ENCODE data around the gene ADRA2A. TPM values are rescaled to one million over a fixed set of nuclear protein-coding genes. Genes with fewer than 3 reads are reported as not detected.

The ADRA2A gene
- total and polyA plus RNA-seq, 7 experiments from 2014 or later, result 0.22 TPM; not detected in 6

GRCh38 chr10:111077785-111078504, 1.1 kb downstream of the ADRA2A start:
- DNase-seq (peak in 2 of 9 donors; percentile 1 to 8), ATAC-seq (no peak)
- peaks cover 0 to 7% (median 0%) of the 10 kb centered on the region in 11 donors for H3K9me3 Mint-ChIP-seq
- peaks cover 0 to 13% of the 10 kb centered on the region in 2 donors for H3K4me1 ChIP-seq (ENCODE audit: control insufficient read depth in 2 of 2, insufficient read depth in 2 of 2, low read length in 2 of 2)
- intact Hi-C loops (cut with micrococcal nuclease), result loop anchor here (2.0 to 5.0 kb wide), 3 partner anchors 159 to 519 kb away; partner anchors contain the start of genes BBIP1 (in 1 of the 2) and SHOC2 (in 1 of the 2)
- H3K27me3 Mint-ChIP-seq, result peaks cover 47 to 67% (median 54%) of the 10 kb centered on the region in 5 donors
- POLR2A ChIA-PET, result no interaction called here
- H3K27ac Mint-ChIP-seq, result no peak overlapping the region
- peaks cover 5 to 20% (median 10%) of the 10 kb centered on the region in 7 donors for H3K4me1 Mint-ChIP-seq
- peaks cover 0 to 7% (median 0%) of the 10 kb centered on the region in 5 donors for H3K36me3 Mint-ChIP-seq
- CTCF ChIA-PET, result no interaction called here
- peaks cover 0 to 21% of the 10 kb centered on the region in 2 donors for H3K27me3 ChIP-seq (ENCODE audit: control insufficient read depth in 2 of 2, insufficient read depth in 2 of 2, low read length in 2 of 2)
- no peaks in the 10 kb centered on the region for H3K9me3 ChIP-seq (ENCODE audit: control insufficient read depth in 2 of 3, low read length in 3 of 3)
- H3K4me3 Mint-ChIP-seq, result peak overlapping the region; percentile 50 to 85 (median 70)
- no peaks in the 10 kb centered on the region for H3K36me3 ChIP-seq (ENCODE audit: control insufficient read depth in 2 of 3, insufficient read depth in 3 of 3, low read length in 3 of 3)
- no peak overlapping the region for H3K27ac ChIP-seq (ENCODE audit: low read depth, low read length)
- no peak overlapping the region for H3K4me3 ChIP-seq (ENCODE audit: low read length)

- DNase-seq, result no peak
- no peak overlapping the region for H3K27ac ChIP-seq (ENCODE audit: low read depth, low read length)
- ATAC-seq, result no peak
- Mint-ChIP-seq H3K9me3 (peaks cover 0 to 7% (median 0%) of the 10 kb centered on the region in 11 donors), H3K27me3 (peaks cover 40 to 64% (median 50%) of the 10 kb centered on the region in 5 donors), H3K27ac (no peak overlapping the region), H3K4me3 (peak overlapping the region in 8 of 10 donors; percentile 25 to 79 (median 68)), H3K36me3 (peaks cover 0 to 7% (median 0%) of the 10 kb centered on the region in 5 donors), H3K4me1 (peaks cover 5 to 20% (median 10%) of the 10 kb centered on the region in 7 donors)
- H3K9me3 ChIP-seq (ENCODE audit: control insufficient read depth in 2 of 3, low read length in 3 of 3), result no peaks in the 10 kb centered on the region
- H3K4me3 ChIP-seq (ENCODE audit: low read length), result no peak overlapping the region
- intact Hi-C loops (cut with micrococcal nuclease), result loop anchor here (5.0 kb wide), 2 partner anchors 331 to 519 kb away; no protein-coding TSS in a partner anchor
- peaks cover 0 to 13% of the 10 kb centered on the region in 2 donors for H3K4me1 ChIP-seq (ENCODE audit: control insufficient read depth in 2 of 2, insufficient read depth in 2 of 2, low read length in 2 of 2)
- no peaks in the 10 kb centered on the region for H3K36me3 ChIP-seq (ENCODE audit: control insufficient read depth in 2 of 3, insufficient read depth in 3 of 3, low read length in 3 of 3)
- ChIA-PET CTCF (no interaction called here), POLR2A (no interaction called here)
- peaks cover 0 to 15% of the 10 kb centered on the region in 2 donors for H3K27me3 ChIP-seq (ENCODE audit: control insufficient read depth in 2 of 2, insufficient read depth in 2 of 2, low read length in 2 of 2)
Observed at GRCh38 chr10:111078505-111079185, 1.8 kb downstream of the ADRA2A start.

DNA sequence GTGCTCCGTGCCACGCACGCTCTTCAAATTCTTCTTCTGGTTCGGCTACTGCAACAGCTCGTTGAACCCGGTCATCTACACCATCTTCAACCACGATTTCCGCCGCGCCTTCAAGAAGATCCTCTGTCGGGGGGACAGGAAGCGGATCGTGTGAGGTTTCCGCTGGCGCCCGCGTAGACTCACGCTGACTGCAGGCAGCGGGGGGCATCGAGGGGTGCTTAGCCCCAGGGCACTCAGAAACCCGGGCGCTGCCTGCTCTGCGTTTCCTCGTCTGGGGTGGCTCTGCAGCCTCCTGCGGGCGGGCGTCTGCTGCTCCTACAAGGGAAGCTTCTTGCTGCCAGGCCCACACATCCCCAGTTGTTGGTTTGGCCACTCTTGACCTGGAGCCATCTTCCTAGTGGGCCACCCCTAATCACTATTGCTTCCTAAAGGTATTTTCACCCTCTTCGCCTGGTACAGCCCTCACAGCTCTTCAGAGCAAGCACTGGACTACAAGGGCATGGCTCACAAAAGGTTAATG, 2.5 kb downstream of the ADRA2A start:
- intact Hi-C loops (cut with micrococcal nuclease), result loop anchor here (5.0 kb wide), 2 partner anchors 332 to 518 kb away; no protein-coding TSS in a partner anchor

GRCh38 chr10:111079781-111080180, 3.0 kb downstream of the ADRA2A start:
- ATAC-seq, result no peak
- H3K27me3 ChIP-seq (ENCODE audit: control insufficient read depth in 2 of 2, insufficient read depth in 2 of 2, low read length in 2 of 2), result peaks cover 0 to 10% of the 10 kb centered on the region in 2 donors
- DNase-seq, result no peak
- no peak overlapping the region for H3K4me3 ChIP-seq (ENCODE audit: low read length)
- Mint-ChIP-seq H3K36me3 (peaks cover 0 to 7% (median 0%) of the 10 kb centered on the region in 5 donors), H3K27me3 (peaks cover 30 to 58% (median 42%) of the 10 kb centered on the region in 5 donors), H3K4me3 (peak overlapping the region in 9 of 10 donors; percentile 14 to 84 (median 47)), H3K4me1 (peaks cover 5 to 20% (median 10%) of the 10 kb centered on the region in 7 donors), H3K9me3 (peaks cover 0 to 7% (median 0%) of the 10 kb centered on the region in 11 donors), H3K27ac (no peak overlapping the region)
- peaks cover 0 to 13% of the 10 kb centered on the region in 2 donors for H3K4me1 ChIP-seq (ENCODE audit: control insufficient read depth in 2 of 2, insufficient read depth in 2 of 2, low read length in 2 of 2)
- intact Hi-C loops (cut with micrococcal nuclease), result loop anchor here (5.0 kb wide), 2 partner anchors 332 to 518 kb away; no protein-coding TSS in a partner anchor
- H3K9me3 ChIP-seq (ENCODE audit: control insufficient read depth in 2 of 3, low read length in 3 of 3), result no peaks in the 10 kb centered on the region
- POLR2A ChIA-PET, result no interaction called here
- H3K27ac ChIP-seq (ENCODE audit: low read depth, low read length), result no peak overlapping the region
- CTCF ChIA-PET, result interaction anchor here (0.6 kb wide), 1 partner anchor 483 kb away, joined by 3 read pairs; no protein-coding TSS in a partner anchor
- no peaks in the 10 kb centered on the region for H3K36me3 ChIP-seq (ENCODE audit: control insufficient read depth in 2 of 3, insufficient read depth in 3 of 3, low read length in 3 of 3)

More for the DNA sequence above, 2.5 kb downstream of the ADRA2A start:
- Histone ChIP-seq H3K4me1 (ENCODE audit: control insufficient read depth in 2 of 2, insufficient read depth in 2 of 2, low read length in 2 of 2) (peaks cover 0 to 13% of the 10 kb centered on the region in 2 donors), H3K4me3 (ENCODE audit: low read length) (no peak overlapping the region), H3K9me3 (ENCODE audit: control insufficient read depth in 2 of 3, low read length in 3 of 3) (no peaks in the 10 kb centered on the region), H3K36me3 (ENCODE audit: control insufficient read depth in 2 of 3, insufficient read depth in 3 of 3, low read length in 3 of 3) (no peaks in the 10 kb centered on the region), H3K27ac (ENCODE audit: low read depth, low read length) (no peak overlapping the region), H3K27me3 (ENCODE audit: control insufficient read depth in 2 of 2, insufficient read depth in 2 of 2, low read length in 2 of 2) (peaks cover 0 to 12% of the 10 kb centered on the region in 2 donors)
- ATAC-seq, result no peak
- POLR2A ChIA-PET, result no interaction called here
- Mint-ChIP-seq H3K36me3 (peaks cover 0 to 7% (median 0%) of the 10 kb centered on the region in 5 donors), H3K4me1 (peaks cover 5 to 20% (median 10%) of the 10 kb centered on the region in 7 donors), H3K27ac (peak overlapping the region in 1 of 9 donors; percentile 55), H3K27me3 (peaks cover 35 to 59% (median 45%) of the 10 kb centered on the region in 5 donors), H3K4me3 (peak overlapping the region; percentile 20 to 84 (median 54)), H3K9me3 (peaks cover 0 to 7% (median 0%) of the 10 kb centered on the region in 11 donors)
- no peak for DNase-seq
- CTCF ChIA-PET, result no interaction called here

DNA sequence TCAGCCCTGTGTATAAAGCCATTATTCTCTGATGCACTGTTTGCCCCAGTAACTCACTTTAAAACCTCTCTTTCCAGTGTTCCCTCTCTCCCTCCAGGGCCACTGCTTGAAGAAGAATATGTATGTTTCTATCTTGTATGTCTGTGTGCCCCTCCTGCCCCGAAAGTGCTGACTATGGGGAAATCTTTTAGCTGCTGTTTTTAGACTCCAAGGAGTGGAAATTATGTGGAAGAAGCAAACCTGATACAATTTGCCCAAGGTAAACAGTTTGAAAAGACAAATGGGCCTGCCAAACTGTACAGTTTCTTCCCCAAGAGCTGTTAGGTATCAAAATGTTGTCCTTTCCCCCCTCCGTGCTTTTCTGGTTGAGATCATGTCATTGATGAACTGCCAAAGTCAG, 3.4 kb downstream of the ADRA2A start:
- Histone ChIP-seq H3K27ac (ENCODE audit: low read depth, low read length) (no peak overlapping the region), H3K4me3 (ENCODE audit: low read length) (no peak overlapping the region), H3K27me3 (ENCODE audit: control insufficient read depth in 2 of 2, insufficient read depth in 2 of 2, low read length in 2 of 2) (peaks cover 0 to 10% of the 10 kb centered on the region in 2 donors), H3K36me3 (ENCODE audit: control insufficient read depth in 2 of 3, insufficient read depth in 3 of 3, low read length in 3 of 3) (no peaks in the 10 kb centered on the region), H3K9me3 (ENCODE audit: control insufficient read depth in 2 of 3, low read length in 3 of 3) (no peaks in the 10 kb centered on the region), H3K4me1 (ENCODE audit: control insufficient read depth in 2 of 2, insufficient read depth in 2 of 2, low read length in 2 of 2) (peaks cover 0 to 13% of the 10 kb centered on the region in 2 donors)
- H3K4me1 Mint-ChIP-seq, result peaks cover 5 to 16% (median 10%) of the 10 kb centered on the region in 7 donors
- ChIA-PET POLR2A (no interaction called here), CTCF (interaction anchor here (0.6 kb wide), 1 partner anchor 484 kb away, joined by 3 read pairs; no protein-coding TSS in a partner anchor)
- H3K27me3 Mint-ChIP-seq, result peaks cover 28 to 58% (median 37%) of the 10 kb centered on the region in 5 donors
- peaks cover 0 to 4% (median 0%) of the 10 kb centered on the region in 5 donors for H3K36me3 Mint-ChIP-seq
- peaks cover 0 to 7% (median 0%) of the 10 kb centered on the region in 11 donors for H3K9me3 Mint-ChIP-seq
- DNase-seq (no peak), ATAC-seq (no peak)
- intact Hi-C loops (cut with micrococcal nuclease), result no loop called here
- H3K4me3 Mint-ChIP-seq, result peak overlapping the region in 5 of 10 donors; percentile 18 to 74 (median 59)
- H3K27ac Mint-ChIP-seq, result no peak overlapping the region

DNA sequence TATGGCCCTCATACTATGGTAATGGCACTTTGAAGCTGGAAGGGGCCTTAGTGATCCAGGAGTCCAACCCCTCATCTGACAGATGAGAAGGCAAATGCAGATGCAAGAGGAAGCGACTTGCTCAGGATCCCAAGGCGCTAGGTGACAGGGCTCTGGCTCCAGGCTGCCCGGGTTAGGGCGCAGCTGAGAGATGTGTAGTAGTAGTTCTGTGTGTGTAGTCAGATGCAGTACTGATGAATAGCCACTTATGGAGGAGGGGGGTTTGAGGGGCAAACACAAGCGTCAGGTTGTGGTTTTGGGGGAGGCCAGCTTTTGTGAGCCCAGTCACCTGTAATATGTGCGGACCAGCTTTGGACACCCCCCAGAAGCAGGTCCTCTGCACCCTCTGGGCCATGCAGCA, 4.8 kb downstream of the ADRA2A start:
- no peak overlapping the region for H3K4me3 ChIP-seq (ENCODE audit: low read length)
- no peak for DNase-seq
- peaks cover 0 to 6% of the 10 kb centered on the region in 2 donors for H3K27me3 ChIP-seq (ENCODE audit: control insufficient read depth in 2 of 2, insufficient read depth in 2 of 2, low read length in 2 of 2)
- peaks cover 3 to 12% (median 4%) of the 10 kb centered on the region in 7 donors for H3K4me1 Mint-ChIP-seq
- H3K27me3 Mint-ChIP-seq, result peaks cover 24 to 48% (median 33%) of the 10 kb centered on the region in 5 donors
- H3K36me3 Mint-ChIP-seq, result peaks cover 0 to 4% (median 0%) of the 10 kb centered on the region in 5 donors
- H3K4me1 ChIP-seq (ENCODE audit: control insufficient read depth in 2 of 2, insufficient read depth in 2 of 2, low read length in 2 of 2), result peaks cover 0 to 4% of the 10 kb centered on the region in 2 donors
- H3K9me3 Mint-ChIP-seq, result peaks cover 0 to 7% (median 0%) of the 10 kb centered on the region in 11 donors
- peak overlapping the region in 1 of 9 donors; percentile 41 for H3K27ac Mint-ChIP-seq
- H3K36me3 ChIP-seq (ENCODE audit: control insufficient read depth in 2 of 3, insufficient read depth in 3 of 3, low read length in 3 of 3), result no peaks in the 10 kb centered on the region
- no peaks in the 10 kb centered on the region for H3K9me3 ChIP-seq (ENCODE audit: control insufficient read depth in 2 of 3, low read length in 3 of 3)
- ATAC-seq, result no peak
- CTCF ChIA-PET, result no interaction called here
- intact Hi-C loops (cut with micrococcal nuclease), result no loop called here
- H3K4me3 Mint-ChIP-seq, result no peak overlapping the region
- H3K27ac ChIP-seq (ENCODE audit: low read depth, low read length), result no peak overlapping the region
- POLR2A ChIA-PET, result no interaction called here
